IPS-18a (cell line): ENCODE measurements around the gene UBE2D1.

ENCODE experiments used
- H3K27ac ChIP-seq: one replicate; pipeline ENCODE4 v1.5.1; 2013; ENCODE audit warnings: low read length
- H3K27me3 ChIP-seq: one replicate; pipeline ENCODE4 v1.6.1; 2013; ENCODE audit warnings: mild to moderate bottlenecking, low read length; ENCODE audit not compliant: control insufficient read depth, insufficient read depth
- H3K36me3 ChIP-seq: one replicate; pipeline ENCODE4 v1.6.1; 2013; ENCODE audit warnings: low read depth, low read length; ENCODE audit not compliant: control insufficient read depth
- H3K4me1 ChIP-seq: one replicate; pipeline ENCODE4 v1.6.1; 2013; ENCODE audit warnings: low read depth, low read length; ENCODE audit not compliant: control insufficient read depth
- H3K4me3 ChIP-seq: one replicate; pipeline ENCODE4 v1.5.1; 2013; ENCODE audit warnings: low read length
- H3K9ac ChIP-seq: one replicate; pipeline ENCODE4 v1.6.1; 2013; ENCODE audit warnings: mild to moderate bottlenecking, low read length, moderate library complexity
- H3K9me3 ChIP-seq: one replicate; pipeline ENCODE4 v1.6.1; 2013; ENCODE audit warnings: low read depth, low read length; ENCODE audit not compliant: control insufficient read depth

Gene UBE2D1

GRCh38 chr10:58341947-58342346 lies 7.1 kb downstream of the UBE2D1 start:
- Histone ChIP-seq H3K4me1 (no peaks in the 10 kb centered on the region), H3K27ac (no peak overlapping the region), H3K4me3 (no peak overlapping the region), H3K27me3 (no peaks in the 10 kb centered on the region), H3K36me3 (no peaks in the 10 kb centered on the region), H3K9me3 (no peaks in the 10 kb centered on the region), H3K9ac (no peak overlapping the region)

GRCh38 chr10:58347967-58348366 lies 13.2 kb downstream of the UBE2D1 start:
- peaks cover 9% of the 10 kb centered on the region for H3K4me1 ChIP-seq
- no peaks in the 10 kb centered on the region for H3K27me3 ChIP-seq
- H3K36me3 ChIP-seq = no peaks in the 10 kb centered on the region
- H3K9me3 ChIP-seq = no peaks in the 10 kb centered on the region
- H3K4me3 ChIP-seq = no peak overlapping the region
- H3K9ac ChIP-seq = no peak overlapping the region
- no peak overlapping the region for H3K27ac ChIP-seq

- H3K4me1 ChIP-seq = peaks cover 9% of the 10 kb centered on the region
Observed at GRCh38 chr10:58348571-58349033, 13.8 kb downstream of the UBE2D1 start.

GRCh38 chr10:58350023-58350422 lies 15.2 kb downstream of the UBE2D1 start:
- Histone ChIP-seq H3K4me3 (no peak overlapping the region), H3K27me3 (no peaks in the 10 kb centered on the region), H3K9me3 (no peaks in the 10 kb centered on the region), H3K27ac (no peak overlapping the region), H3K9ac (no peak overlapping the region), H3K4me1 (peaks cover 9% of the 10 kb centered on the region), H3K36me3 (no peaks in the 10 kb centered on the region)

More at GRCh38 chr10:58348571-58349033, 13.8 kb downstream of the UBE2D1 start:
- Histone ChIP-seq H3K9ac (no peak overlapping the region), H3K36me3 (no peaks in the 10 kb centered on the region), H3K27me3 (no peaks in the 10 kb centered on the region), H3K4me3 (no peak overlapping the region), H3K27ac (no peak overlapping the region), H3K9me3 (no peaks in the 10 kb centered on the region)

GRCh38 chr10:58350619-58351323 lies 16.0 kb downstream of the UBE2D1 start:
- Histone ChIP-seq H3K27me3 (no peaks in the 10 kb centered on the region), H3K36me3 (no peaks in the 10 kb centered on the region), H3K27ac (no peak overlapping the region), H3K4me3 (no peak overlapping the region), H3K9me3 (no peaks in the 10 kb centered on the region), H3K4me1 (peaks cover 9% of the 10 kb centered on the region), H3K9ac (no peak overlapping the region)

- no peaks in the 10 kb centered on the region for H3K9me3 ChIP-seq
- peaks cover 9% of the 10 kb centered on the region for H3K4me1 ChIP-seq
- H3K36me3 ChIP-seq = no peaks in the 10 kb centered on the region
- H3K27me3 ChIP-seq = no peaks in the 10 kb centered on the region
- H3K27ac ChIP-seq = no peak overlapping the region
- H3K9ac ChIP-seq = no peak overlapping the region
- H3K4me3 ChIP-seq = no peak overlapping the region
Observed at GRCh38 chr10:58351616-58352578, 17.1 kb downstream of the UBE2D1 start.

- H3K4me3 ChIP-seq = no peak overlapping the region
- H3K36me3 ChIP-seq = no peaks in the 10 kb centered on the region
- H3K27ac ChIP-seq = no peak overlapping the region
- H3K27me3 ChIP-seq = no peaks in the 10 kb centered on the region
- no peaks in the 10 kb centered on the region for H3K9me3 ChIP-seq
- no peak overlapping the region for H3K9ac ChIP-seq
- H3K4me1 ChIP-seq = peaks cover 9% of the 10 kb centered on the region
Observed at GRCh38 chr10:58352956-58353610, 18.3 kb downstream of the UBE2D1 start.

GRCh38 chr10:58356756-58357155 lies 21.9 kb downstream of the UBE2D1 start:
- H3K27me3 ChIP-seq = no peaks in the 10 kb centered on the region
- no peak overlapping the region for H3K9ac ChIP-seq
- H3K4me3 ChIP-seq = no peak overlapping the region
- H3K27ac ChIP-seq = no peak overlapping the region
- H3K9me3 ChIP-seq = no peaks in the 10 kb centered on the region
- H3K36me3 ChIP-seq = no peaks in the 10 kb centered on the region
- no peaks in the 10 kb centered on the region for H3K4me1 ChIP-seq

- H3K4me1 ChIP-seq = no peaks in the 10 kb centered on the region
- no peak overlapping the region for H3K9ac ChIP-seq
- H3K27ac ChIP-seq = no peak overlapping the region
- H3K9me3 ChIP-seq = no peaks in the 10 kb centered on the region
- no peak overlapping the region for H3K4me3 ChIP-seq
- no peaks in the 10 kb centered on the region for H3K36me3 ChIP-seq
- no peaks in the 10 kb centered on the region for H3K27me3 ChIP-seq
Observed at GRCh38 chr10:58358314-58358933, 23.6 kb downstream of the UBE2D1 start.

- H3K9ac ChIP-seq = no peak overlapping the region
- H3K9me3 ChIP-seq = no peaks in the 10 kb centered on the region
- no peaks in the 10 kb centered on the region for H3K36me3 ChIP-seq
Observed at GRCh38 chr10:58358947-58359346, 24.1 kb downstream of the UBE2D1 start.

GRCh38 chr10:58359541-58359940 lies 24.7 kb downstream of the UBE2D1 start:
- Histone ChIP-seq H3K9me3 (no peaks in the 10 kb centered on the region), H3K27me3 (no peaks in the 10 kb centered on the region), H3K9ac (no peak overlapping the region), H3K27ac (no peak overlapping the region), H3K4me1 (no peaks in the 10 kb centered on the region), H3K36me3 (peaks cover 4% of the 10 kb centered on the region), H3K4me3 (no peak overlapping the region)

More at GRCh38 chr10:58358947-58359346, 24.1 kb downstream of the UBE2D1 start:
- Histone ChIP-seq H3K4me3 (no peak overlapping the region), H3K4me1 (no peaks in the 10 kb centered on the region), H3K27me3 (no peaks in the 10 kb centered on the region), H3K27ac (no peak overlapping the region)
